AG10803 (cell line): ENCODE results near the gene PPP2R5A.
"Not testable (repeated sequence)": the region's sequence is repeated elsewhere in the genome, so short reads cannot be mapped to it uniquely, and the experiment has no call there.

ENCODE experiments used
- DNase-seq: peaks from one replicate; pipeline ENCODE4 v3.0.0; 2010; ENCODE audit warnings: low read depth
- H3K4me3 ChIP-seq: 2 replicates; pipeline ENCODE4 v1.5.1; 2011; ENCODE audit warnings: mild to moderate bottlenecking, low read length, control low read depth
- TF ChIP-seq, protein P1 (sequence below): conservative IDR thresholded peaks from 2 replicates; pipeline ENCODE4 v1.5.1; 2011; ENCODE audit warnings: mild to moderate bottlenecking, low read length, control low read depth, inconsistent platforms

Gene PPP2R5A

DNA sequence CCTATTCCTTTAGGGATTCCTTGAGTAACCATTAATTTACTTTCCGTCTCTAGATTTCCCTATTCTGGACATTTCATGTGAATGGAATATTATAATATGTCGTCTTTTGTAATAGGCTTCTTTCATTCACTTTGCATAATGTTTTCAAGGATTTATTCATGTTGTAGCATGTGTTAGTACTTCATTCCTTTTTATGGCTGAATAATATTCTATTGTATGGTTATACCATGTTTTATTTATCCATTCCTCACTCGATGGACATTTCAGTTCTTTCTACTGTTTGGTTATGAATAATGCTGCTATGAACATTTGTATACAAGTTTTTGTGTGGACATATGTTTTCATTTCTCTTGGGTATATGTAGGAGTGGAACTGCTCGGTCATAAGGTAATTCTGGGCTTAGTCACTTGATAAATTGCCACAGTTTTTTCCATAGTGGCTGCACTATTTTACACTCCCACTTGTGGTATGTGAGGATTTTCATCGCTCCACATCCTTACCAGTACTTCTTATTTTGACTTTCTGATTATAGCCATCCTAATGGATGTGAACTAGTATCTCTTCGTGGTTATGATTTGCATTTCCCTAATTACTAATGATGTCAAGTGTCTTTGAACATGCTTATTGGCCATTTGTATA lies 17.7 kb downstream of the PPP2R5A start:
- TF ChIP-seq, protein P1, sequence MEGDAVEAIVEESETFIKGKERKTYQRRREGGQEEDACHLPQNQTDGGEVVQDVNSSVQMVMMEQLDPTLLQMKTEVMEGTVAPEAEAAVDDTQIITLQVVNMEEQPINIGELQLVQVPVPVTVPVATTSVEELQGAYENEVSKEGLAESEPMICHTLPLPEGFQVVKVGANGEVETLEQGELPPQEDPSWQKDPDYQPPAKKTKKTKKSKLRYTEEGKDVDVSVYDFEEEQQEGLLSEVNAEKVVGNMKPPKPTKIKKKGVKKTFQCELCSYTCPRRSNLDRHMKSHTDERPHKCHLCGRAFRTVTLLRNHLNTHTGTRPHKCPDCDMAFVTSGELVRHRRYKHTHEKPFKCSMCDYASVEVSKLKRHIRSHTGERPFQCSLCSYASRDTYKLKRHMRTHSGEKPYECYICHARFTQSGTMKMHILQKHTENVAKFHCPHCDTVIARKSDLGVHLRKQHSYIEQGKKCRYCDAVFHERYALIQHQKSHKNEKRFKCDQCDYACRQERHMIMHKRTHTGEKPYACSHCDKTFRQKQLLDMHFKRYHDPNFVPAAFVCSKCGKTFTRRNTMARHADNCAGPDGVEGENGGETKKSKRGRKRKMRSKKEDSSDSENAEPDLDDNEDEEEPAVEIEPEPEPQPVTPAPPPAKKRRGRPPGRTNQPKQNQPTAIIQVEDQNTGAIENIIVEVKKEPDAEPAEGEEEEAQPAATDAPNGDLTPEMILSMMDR, result no peak
- DNase-seq, result peak; percentile 75
- H3K4me3 ChIP-seq, result no peak overlapping the region

DNA sequence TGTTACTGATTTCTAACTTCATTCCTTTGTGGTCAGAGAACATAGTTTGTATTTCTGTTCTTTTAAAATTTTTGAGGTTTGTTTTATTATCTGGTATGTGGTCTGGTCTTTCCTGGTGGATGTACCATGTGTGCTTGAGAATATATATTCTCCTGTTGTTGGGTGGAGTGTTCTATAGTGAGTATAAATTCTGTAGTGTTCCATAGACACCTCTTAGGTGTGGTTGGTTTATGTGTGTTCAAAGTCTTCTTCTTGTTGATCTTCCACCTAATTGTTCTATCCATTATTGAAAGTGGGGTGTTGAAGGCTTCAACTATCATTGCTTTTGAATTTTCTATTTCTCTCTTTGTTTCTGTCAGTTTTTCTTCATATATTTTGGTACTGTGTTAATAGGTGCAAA lies 20.1 kb downstream of the PPP2R5A start:
- DNase-seq, result peak; percentile 7
- TF ChIP-seq, protein P1, result no peak
- H3K4me3 ChIP-seq, result no peak overlapping the region

DNA sequence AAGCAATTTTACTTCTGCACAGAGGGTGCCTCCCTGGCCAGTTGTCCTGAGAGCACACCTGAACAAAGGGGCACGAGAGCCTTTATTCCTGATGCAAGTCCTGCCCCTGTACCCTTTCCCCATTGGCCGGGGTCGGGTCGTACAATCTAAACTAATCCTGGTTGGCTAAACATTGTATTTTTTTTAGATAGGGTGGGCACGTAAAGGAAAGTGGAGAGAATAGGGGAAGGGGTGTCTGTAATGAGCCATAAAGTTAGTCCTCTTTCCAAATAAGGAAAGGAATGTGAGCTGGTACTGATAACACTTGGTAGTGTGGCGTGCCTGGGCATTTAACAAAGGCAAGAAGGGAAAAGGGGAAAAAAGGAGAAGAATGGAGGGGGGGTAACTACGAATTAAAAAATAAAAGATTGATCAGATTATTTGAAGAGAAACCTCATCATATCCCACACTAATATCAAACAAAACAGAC lies 20.8 kb downstream of the PPP2R5A start:
- DNase-seq, H3K4me3 ChIP-seq: not testable (repeated sequence)

DNA sequence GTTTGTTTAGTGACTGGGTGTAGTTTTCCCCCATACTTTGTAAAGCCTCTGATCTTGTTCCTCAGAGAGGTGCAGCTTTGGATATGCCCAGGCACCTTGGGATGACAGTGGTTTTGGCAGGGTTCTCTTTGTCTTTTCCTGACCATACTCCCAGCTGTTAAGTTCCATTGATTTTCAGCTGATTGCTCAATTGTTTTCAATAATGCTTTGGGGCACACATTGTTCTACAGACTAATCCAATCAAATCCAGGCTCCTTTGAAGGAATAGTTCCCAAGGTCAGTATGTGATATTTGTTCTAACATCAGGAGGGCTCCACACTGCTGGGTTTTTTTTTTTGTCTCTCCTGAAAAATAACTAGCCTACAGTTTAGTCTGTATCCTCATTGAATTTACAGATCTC lies 24.8 kb downstream of the PPP2R5A start:
- no peak overlapping the region for H3K4me3 ChIP-seq
- TF ChIP-seq, protein P1, result no peak
- peak; percentile 5 for DNase-seq

DNA sequence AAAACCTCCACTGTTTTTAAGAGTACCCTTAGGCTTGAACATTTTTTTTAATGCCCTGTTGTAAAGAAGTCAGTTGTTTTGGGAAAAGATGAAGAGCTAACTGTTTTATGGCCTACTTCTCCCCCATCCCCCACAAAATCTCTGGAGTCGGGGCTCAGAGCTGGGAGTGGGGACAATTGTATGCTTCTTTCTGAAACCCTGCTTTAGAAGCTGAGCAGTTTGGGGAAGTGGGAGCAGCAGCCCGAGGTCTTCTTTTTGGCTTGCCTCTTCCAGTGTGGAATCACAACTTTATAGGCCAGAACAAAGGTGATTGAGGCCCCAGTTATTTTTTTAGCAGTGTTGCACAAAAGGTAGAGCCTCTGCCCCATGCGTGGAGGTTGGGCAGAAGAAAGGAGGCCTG lies 25.2 kb downstream of the PPP2R5A start:
- TF ChIP-seq, protein P1, result no peak
- no peak overlapping the region for H3K4me3 ChIP-seq
- DNase-seq, result no peak

DNA sequence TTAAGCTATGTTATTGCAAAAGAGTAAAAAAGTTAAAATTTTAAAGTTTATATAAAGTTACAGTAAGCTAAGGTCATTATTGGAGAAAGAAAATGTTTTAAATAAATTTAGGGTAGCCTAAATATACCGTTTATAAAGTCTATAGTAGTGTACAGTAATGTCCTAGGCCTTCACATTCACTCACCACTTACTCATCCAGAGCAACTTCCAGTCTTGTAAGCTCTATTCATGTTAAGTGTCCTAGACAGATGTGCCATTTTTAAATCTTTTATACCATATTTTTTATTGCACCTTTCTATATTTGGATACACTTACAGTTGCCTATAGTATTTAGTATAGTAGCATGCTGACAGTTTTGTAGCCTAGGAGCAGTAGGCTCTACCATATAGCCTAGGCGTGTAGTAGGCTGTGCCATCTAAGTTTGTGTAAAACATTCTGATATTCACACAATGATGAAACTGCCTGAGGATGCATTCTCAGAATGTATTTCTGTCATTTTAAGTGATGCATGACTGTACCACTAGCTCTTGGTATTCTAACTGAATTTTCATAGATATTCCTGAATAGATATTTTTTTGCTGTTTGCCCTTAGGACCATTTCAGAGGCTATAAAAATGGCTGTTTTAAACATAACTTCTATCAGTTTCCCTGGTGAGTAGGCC lies 26.8 kb downstream of the PPP2R5A start:
- no peak overlapping the region for H3K4me3 ChIP-seq
- peak; percentile 38 for DNase-seq
- TF ChIP-seq, protein P1, result no peak

DNA sequence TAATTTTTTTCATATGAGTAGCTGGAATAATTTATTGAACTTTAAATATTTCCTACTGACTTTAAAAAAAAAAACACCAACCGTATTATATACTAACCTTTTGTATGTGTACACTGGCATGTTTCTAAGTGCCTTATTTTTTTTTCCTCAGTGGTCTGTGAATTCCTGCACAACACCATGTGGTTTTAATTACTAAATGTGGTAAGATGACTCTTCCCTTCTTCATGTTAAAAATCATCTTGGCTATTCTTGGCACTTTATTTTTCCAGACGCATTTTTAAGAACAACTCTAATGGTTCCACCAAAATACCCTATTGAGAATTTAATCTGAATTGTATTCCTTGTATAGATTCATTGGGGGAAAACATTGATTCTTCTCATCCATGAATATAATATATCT lies 28.4 kb downstream of the PPP2R5A start:
- peak; percentile 94 for DNase-seq
- H3K4me3 ChIP-seq, result no peak overlapping the region
- TF ChIP-seq, protein P1, result no peak
